Renal cortical epithelial cell (primary cell): Measurements from ENCODE around the gene RASA3. TPM values are rescaled to one million over a fixed set of nuclear protein-coding genes. Genes with fewer than 3 reads are reported as not detected.
"Not testable (repeated sequence)": the region's sequence is repeated elsewhere in the genome, so short reads cannot be mapped to it uniquely, and the experiment has no call there.

Source experiments
- DNase-seq: peaks from one replicate; pipeline ENCODE4 v3.0.0-alpha.2; 2011; ENCODE audit warnings: low read depth
- total RNA-seq: library from RNA; depleted of rRNA; stranded (reverse); fragments of >200 nt; gene quantifications from 2 replicates; pipeline ENCODE4 v1.2.3, GENCODE V29; 2014

RASA3 gene
- total RNA-seq, 1 donor from 2014 or later, result 10.9 TPM

GRCh38 chr13:114142137-114142550, 9.7 kb upstream of the RASA3 start:
- DNase-seq, result no peak

DNA sequence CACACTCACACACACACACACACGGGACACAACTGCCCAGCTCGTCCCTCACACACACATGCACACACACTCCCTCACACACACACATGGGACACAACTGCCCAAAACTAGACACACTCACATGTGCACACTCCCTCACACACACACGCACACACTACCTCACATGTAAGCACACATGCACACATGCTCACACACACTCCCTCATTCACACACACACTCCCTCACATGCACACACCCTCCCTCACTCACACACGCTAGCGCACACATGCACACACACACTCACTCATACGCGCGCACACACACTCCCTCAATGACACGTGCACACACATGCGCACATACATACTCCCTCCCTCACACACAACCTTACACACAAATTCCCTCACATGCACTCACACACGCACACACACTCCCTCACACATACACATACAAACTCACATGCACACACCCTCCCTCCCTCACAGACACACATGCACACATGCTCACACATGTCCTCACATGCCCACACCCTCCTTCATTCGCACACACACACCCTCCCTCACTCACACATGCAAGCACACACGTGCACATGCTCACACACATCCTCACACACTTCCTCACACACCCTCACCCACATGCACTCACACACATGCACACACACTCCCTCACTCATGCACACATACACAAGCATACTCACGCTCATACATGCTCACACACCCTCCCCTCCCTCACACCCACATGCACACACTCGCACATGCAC, 9.0 kb upstream of the RASA3 start:
- no peak for DNase-seq

DNA sequence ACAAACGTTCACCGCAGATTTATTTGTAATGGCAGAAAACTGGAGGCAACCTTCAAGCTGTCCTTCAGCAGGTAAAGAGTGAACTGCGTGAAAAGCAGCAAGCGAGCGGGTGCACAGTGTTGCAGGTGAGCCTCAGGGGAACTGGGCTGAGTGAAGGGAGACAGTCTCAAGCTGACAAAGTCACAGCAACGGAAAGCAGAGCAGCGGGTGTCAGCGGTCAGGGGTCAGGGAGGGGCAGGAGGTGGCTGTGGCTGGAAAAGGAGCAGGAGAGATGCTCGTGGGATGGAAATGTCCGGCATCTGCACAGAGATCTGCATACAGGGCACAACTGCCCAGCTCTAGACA, 8.5 kb upstream of the RASA3 start:
- DNase-seq, result no peak

- no peak for DNase-seq
These were observed 7.9 kb upstream of the RASA3 start for GRCh38 chr13:114140131-114140905.

GRCh38 chr13:114136576-114136975, 4.2 kb upstream of the RASA3 start:
- no peak for DNase-seq

- no peak for DNase-seq
These were observed 3.3 kb upstream of the RASA3 start for GRCh38 chr13:114135731-114136171.

- no peak for DNase-seq
These were observed 2.7 kb upstream of the RASA3 start for GRCh38 chr13:114134944-114135610.

GRCh38 chr13:114134111-114134943, 1.9 kb upstream of the RASA3 start:
- peak; percentile 42 for DNase-seq

GRCh38 chr13:114133552-114133951, 1.1 kb upstream of the RASA3 start:
- not testable (repeated sequence) for DNase-seq

GRCh38 chr13:114133126-114133525, 703 bp upstream of the RASA3 start:
- DNase-seq, result not testable (repeated sequence)

- DNase-seq, result no peak
These were observed 622 bp downstream of the RASA3 start for GRCh38 chr13:114131583-114132418.

GRCh38 chr13:114130837-114131582, 1.4 kb downstream of the RASA3 start:
- DNase-seq, result peak; percentile 70

- no peak for DNase-seq
These were observed 2.1 kb downstream of the RASA3 start for GRCh38 chr13:114130131-114130836.

GRCh38 chr13:114129649-114130062, 2.8 kb downstream of the RASA3 start:
- DNase-seq, result no peak

GRCh38 chr13:114128624-114129522, 3.5 kb downstream of the RASA3 start:
- peak; percentile 89 for DNase-seq

DNA sequence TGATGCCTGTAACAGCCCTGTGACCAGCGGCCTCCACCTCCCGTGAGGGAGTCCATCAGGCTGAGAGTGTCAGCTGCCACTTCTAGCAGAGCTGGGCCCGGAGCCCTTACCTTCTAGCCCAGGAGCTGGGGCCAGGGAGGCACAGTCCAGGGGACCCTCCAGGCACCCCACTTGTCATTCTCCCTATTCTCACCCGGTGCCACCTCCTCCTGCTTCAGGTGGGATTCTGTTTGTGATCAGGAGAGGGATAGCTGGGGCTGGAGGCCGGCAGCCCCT, 4.1 kb downstream of the RASA3 start:
- DNase-seq, result no peak

GRCh38 chr13:114127473-114128347, 4.7 kb downstream of the RASA3 start:
- DNase-seq, result no peak
